ENCODE results near the gene OBSL1. TPM values are rescaled to one million over a fixed set of nuclear protein-coding genes. Genes with fewer than 3 reads are reported as not detected.
A peak's percentile ranks its signal among the peaks of the same experiment; 100 is the strongest.

Gene OBSL1
- total RNA-seq, 3 donors from 2014 or later (not counting 1 experiment from before 2014, with no cell fraction given): 0.07 to 8.8 (median 0.32) TPM

- intact Hi-C loops (cut with micrococcal nuclease): no loop called here
- H3K27me3 ChIP-seq (ENCODE audit: control insufficient read depth, insufficient read depth, low read length): peaks cover 20% of the 10 kb centered on the region
- H3K27ac ChIP-seq (ENCODE audit: low read length): no peak overlapping the region
- Mint-ChIP-seq H3K27ac (no peak overlapping the region), H3K9me3 (no peaks in the 10 kb centered on the region), H3K27me3 (ENCODE audit: low read depth in 2 of 2) (peaks cover 63 to 67% of the 10 kb centered on the region in 2 donors), H3K4me3 (no peak overlapping the region), H3K4me1 (peaks cover 8 to 22% of the 10 kb centered on the region in 2 donors), H3K36me3 (no peaks in the 10 kb centered on the region)
- no peaks in the 10 kb centered on the region for H3K9me3 ChIP-seq (ENCODE audit: control insufficient read depth, insufficient read depth, low read length)
- WGBS (ENCODE audit: insufficient coverage): 79% methylated on average over 10 of the region's 10 CpGs
- H3K4me3 ChIP-seq (ENCODE audit: low read length): no peak overlapping the region
- DNase-seq (no peak), ATAC-seq (no peak)
- TF ChIP-seq CTCF (IDR thresholded peaks at IDR 0.05): no peak
- H3K36me3 ChIP-seq (ENCODE audit: control insufficient read depth, insufficient read depth, low read length): no peaks in the 10 kb centered on the region
- H3K4me1 ChIP-seq (ENCODE audit: control insufficient read depth, insufficient read depth, low read length): peaks cover 2% of the 10 kb centered on the region
Observed at GRCh38 chr2:219517954-219518778, 53.2 kb downstream of the OBSL1 start.

DNA sequence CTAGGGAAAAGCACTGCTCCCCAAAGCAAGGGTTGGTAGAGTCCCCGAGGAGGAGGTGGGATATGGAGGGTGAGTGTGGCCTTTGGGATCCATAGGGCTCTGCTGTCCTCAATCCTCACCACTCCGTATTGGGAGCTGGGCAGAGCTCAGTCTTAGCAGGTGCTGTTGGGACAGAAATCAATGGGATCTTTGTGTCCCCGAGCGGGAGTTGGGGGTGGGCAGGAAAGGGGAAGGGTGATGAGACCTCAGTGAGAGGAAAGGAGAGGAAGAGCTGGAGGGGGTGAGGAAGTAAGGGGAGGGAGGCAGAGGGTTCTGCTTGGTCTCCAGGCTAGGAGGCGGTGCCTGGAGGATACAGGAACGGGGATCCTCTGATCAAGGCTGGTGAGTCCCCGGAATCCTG lies 54.5 kb downstream of the OBSL1 start:
- Mint-ChIP-seq H3K9me3 (no peaks in the 10 kb centered on the region), H3K27me3 (ENCODE audit: low read depth in 2 of 2) (peaks cover 67 to 69% of the 10 kb centered on the region in 2 donors), H3K4me1 (peaks cover 8 to 18% of the 10 kb centered on the region in 2 donors), H3K36me3 (no peaks in the 10 kb centered on the region), H3K27ac (no peak overlapping the region), H3K4me3 (no peak overlapping the region)
- DNase-seq (no peak), ATAC-seq (no peak)
- intact Hi-C loops (cut with micrococcal nuclease): no loop called here
- H3K36me3 ChIP-seq (ENCODE audit: control insufficient read depth, insufficient read depth, low read length): no peaks in the 10 kb centered on the region
- H3K4me1 ChIP-seq (ENCODE audit: control insufficient read depth, insufficient read depth, low read length): no peaks in the 10 kb centered on the region
- H3K9me3 ChIP-seq (ENCODE audit: control insufficient read depth, insufficient read depth, low read length): no peaks in the 10 kb centered on the region
- no peak overlapping the region for H3K4me3 ChIP-seq (ENCODE audit: low read length)
- H3K27ac ChIP-seq (ENCODE audit: low read length): no peak overlapping the region
- no peak for TF ChIP-seq CTCF (IDR thresholded peaks at IDR 0.05)
- 36% methylated on average over 7 of the region's 7 CpGs for WGBS (ENCODE audit: insufficient coverage)
- H3K27me3 ChIP-seq (ENCODE audit: control insufficient read depth, insufficient read depth, low read length): peaks cover 32% of the 10 kb centered on the region

DNA sequence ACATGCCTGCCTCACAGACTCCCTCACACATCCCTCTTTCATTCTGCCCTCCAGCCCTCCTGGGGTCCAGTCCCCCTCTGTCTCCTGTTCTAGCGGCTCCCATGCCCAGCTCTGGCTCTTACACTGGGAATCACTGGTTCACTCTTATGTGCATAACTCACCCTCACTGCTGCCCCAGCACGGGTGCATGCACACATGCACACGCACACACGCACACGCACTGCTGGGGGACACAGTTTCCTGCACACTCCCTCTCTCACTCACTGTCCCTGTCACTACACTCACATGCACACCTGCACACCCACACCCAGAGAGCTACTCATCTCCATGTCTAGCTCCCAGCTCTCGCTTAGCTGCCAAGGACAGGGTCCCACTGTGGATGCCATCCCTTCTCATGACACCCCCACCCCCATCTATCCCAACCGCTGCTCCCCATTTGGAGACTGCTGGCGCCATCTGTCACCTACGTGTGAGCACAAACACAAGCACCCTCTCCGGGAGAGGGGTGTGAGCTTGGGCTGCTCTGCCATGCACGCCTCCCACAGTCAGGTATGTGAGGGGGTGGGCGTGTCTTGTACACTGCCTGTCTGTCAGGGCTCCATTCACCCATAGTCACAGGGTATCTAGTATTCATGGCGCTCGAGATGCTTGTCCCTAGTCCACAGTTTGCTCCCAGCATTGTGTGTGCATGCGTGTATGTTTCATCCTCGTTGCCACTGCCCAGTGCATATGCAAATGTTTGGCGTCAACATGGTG lies 55.3 kb downstream of the OBSL1 start:
- Histone ChIP-seq H3K4me3 (ENCODE audit: low read length) (no peak overlapping the region), H3K4me1 (ENCODE audit: control insufficient read depth, insufficient read depth, low read length) (no peaks in the 10 kb centered on the region), H3K27me3 (ENCODE audit: control insufficient read depth, insufficient read depth, low read length) (peaks cover 29% of the 10 kb centered on the region), H3K36me3 (ENCODE audit: control insufficient read depth, insufficient read depth, low read length) (no peaks in the 10 kb centered on the region), H3K9me3 (ENCODE audit: control insufficient read depth, insufficient read depth, low read length) (no peaks in the 10 kb centered on the region), H3K27ac (ENCODE audit: low read length) (no peak overlapping the region)
- Mint-ChIP-seq H3K27me3 (ENCODE audit: low read depth in 2 of 2) (peaks cover 62 to 66% of the 10 kb centered on the region in 2 donors), H3K4me3 (no peak overlapping the region), H3K27ac (no peak overlapping the region), H3K4me1 (peaks cover 8 to 11% of the 10 kb centered on the region in 2 donors), H3K36me3 (no peaks in the 10 kb centered on the region), H3K9me3 (no peaks in the 10 kb centered on the region)
- TF ChIP-seq CTCF (IDR thresholded peaks at IDR 0.05): no peak
- intact Hi-C loops (cut with micrococcal nuclease): no loop called here
- 73% methylated on average over 17 of the region's 17 CpGs for WGBS (ENCODE audit: insufficient coverage)
- DNase-seq (no peak), ATAC-seq (peak in 1 of 3 donors; percentile 26)
